Activated T-helper 9 cell treated with anti-CD3 and anti-CD28 coated beads, Interleukin-2, amount 50 U/mL, for 16 hours (primary cell): ENCODE data around the gene HIVEP1.
A peak's percentile ranks its signal among the peaks of the same experiment; 100 is the strongest.

Source experiments
- DNase-seq: peaks from one replicate; pipeline ENCODE4 v3.0.0-alpha.2; 2020; ENCODE audit warnings: low read depth

The HIVEP1 gene

DNA sequence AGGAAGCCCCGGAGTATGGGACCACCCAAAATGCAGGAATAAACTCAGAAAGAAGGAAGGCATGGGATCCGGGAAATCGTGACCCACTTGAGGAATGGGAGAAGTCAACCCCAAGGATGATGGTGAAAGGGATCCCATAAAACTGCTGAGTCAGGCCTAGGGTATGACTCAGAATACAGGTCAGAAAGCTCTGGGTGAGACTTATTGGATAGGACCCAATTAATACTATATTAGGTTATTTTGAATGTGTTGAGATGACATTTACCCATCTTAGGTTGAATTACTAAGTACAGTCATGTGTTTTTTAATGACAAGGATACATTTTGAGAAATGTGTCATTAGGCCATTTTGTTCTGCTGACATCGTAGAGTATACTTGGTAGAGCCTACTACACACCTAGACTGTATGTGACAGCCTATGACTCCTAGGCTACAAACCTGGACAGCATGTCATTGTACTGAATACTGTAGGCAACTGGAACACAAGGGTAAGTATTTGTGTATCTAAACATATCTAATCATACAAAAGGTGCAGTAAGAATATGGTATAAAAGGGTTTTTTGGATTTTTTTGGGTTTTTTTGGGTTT is 17.1 kb upstream of the HIVEP1 start:
- no peak for DNase-seq

DNA sequence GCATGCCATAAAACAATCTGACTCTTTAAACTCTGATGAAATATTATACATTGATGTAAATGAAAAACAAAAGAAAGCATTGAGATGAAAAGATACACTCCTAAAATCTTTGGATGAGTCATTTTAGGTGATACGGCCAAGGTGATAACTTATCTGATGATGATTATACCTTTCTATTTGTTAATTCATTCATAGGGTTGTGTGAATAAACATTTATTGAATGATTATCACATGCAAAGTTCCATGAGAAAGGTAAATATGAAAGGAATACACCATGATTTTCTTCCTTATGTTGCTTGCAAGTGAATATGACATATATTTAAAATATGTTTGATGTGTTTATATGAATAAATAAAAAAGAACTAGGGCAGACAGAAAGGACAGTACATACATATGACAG is 15.4 kb upstream of the HIVEP1 start:
- no peak for DNase-seq

DNA sequence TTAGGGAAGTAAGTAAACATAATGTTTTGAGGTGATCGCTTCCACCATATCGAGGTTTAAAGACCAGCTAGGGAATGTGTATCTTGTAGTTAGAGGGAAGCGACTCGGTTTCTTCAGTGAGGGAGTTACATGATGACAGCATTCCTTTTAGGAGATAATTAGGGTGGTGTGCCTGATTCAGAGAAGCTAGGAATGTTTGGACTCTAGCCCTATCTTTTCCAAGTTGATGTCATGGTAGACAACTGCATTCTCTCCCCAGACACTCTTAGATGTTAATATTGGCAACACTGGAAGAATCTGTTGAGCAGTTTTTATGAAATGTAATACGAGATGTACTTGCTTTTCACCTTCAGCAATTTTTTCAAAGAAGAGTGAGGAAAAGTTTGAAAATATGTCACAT is 12.9 kb upstream of the HIVEP1 start:
- no peak for DNase-seq

DNA sequence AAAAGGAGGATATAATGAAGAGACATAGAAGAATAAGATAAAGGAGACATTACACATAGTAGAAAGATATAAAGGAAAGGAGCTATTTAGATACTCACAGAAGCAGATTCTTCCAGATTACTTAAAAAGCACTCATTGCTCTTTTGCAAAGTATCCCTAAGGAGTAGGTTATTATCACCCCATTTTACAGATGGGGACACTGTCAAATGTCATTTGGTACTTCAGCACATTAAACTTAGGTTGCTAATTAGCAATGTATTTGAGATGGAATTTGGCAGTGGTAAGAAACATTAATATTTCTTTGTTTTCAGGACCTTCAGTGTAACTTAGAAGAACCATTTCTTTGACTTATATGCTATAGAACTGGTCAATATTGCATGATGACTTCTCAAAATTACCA is 11.9 kb upstream of the HIVEP1 start:
- DNase-seq = no peak

DNA sequence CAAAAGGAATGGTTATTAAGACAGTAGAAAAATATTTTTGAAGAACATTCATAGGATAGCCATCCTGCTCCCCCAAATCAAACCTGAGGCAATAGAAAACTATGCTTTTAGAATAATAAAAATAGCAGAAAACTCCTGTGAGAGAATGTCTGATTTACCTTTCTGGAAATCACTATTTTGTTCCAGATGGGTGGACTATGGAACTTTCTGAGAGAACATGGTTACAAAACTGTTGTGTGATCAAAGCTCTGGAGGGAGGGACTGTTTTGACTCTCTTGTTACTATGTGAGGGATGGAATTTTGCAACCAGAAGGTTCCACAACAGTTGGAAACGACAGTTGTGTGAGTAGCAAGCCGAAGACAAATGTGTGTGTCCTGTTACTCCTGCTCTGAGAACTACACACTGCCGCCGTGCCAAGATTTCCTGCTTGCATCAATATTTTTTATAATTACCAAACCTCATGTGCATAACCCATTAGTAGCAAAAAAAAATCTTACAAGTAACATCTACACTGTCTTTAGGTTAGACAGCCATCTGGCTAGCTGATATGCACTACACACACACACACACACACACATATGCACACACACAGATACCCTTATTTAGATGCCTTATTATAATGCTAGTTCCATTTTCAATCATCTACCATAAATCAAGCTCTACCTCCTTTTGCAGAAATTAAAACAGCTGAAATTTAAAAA is 11.0 kb upstream of the HIVEP1 start:
- no peak for DNase-seq

DNA sequence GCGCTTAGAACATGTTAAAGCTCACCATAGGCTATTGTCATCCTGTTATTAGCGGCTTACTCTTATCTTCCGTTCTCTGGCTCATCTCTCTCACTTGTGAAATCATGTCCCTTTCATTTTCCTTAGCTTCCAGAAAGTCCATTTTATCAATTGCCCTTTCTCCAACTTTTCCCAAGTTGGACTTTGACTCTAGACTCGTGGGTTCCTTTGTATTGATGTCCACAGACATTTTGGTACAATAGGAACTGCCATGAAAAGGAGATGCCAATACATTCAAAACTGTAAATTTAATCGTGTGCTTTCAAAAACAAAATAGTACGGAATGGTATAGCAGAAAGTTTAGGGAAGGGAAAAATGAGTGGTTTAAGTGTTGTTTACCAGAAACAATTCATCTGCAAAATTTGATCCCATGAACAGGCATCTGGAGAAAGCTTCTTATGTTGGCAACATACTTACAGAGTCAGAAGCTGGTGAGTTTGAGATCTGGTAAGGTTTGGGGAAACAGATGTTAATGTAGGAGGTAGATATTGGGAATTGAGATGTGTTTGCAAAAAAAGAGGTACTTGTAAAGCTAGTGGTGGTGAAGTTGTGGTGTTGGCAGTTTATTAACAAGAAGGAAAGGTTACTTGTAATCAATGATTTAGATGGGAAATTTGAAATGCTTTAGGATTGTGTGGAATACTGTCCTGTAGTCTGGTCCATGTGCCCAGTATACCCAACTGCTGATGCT is 10.2 kb upstream of the HIVEP1 start:
- DNase-seq = no peak

DNA sequence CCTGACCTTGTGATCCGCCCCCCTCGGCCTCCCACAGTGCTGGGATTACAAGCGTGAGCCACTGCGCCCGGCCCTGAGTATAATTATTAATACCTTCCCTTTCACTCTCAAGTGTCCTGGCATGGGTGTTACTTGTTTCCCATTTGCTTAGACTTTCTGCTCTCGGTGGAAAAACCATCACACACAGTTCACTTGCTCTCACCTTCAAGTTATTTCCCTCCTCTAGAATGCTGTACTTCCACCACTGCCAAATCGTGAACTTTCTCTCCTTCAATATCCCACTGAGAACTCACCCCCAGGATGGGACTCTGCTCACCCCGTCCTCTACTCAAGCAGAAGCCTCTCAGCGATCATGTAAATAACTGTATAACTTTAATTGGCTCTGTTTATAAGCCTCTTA is 4.6 kb upstream of the HIVEP1 start:
- DNase-seq = no peak

DNA sequence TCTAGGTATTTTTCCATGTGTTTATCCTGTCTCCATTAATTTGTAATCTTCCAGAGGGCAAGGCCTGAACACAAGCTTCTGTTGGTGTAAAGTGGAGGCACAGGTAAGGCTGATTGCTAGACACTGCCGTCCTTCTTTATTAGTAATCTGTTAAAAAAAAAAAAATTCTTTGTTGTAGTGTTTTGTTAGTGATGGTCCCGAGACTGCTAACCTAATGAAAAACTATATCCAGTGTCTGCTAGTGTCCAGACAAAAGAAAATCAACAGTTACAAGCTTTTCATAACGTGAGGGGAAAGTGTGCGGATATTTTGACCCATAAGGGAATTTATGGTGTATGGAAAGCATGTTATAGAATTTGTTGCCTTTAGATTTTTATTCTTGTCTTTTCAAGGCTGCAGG is 4.2 kb upstream of the HIVEP1 start:
- no peak for DNase-seq

DNA sequence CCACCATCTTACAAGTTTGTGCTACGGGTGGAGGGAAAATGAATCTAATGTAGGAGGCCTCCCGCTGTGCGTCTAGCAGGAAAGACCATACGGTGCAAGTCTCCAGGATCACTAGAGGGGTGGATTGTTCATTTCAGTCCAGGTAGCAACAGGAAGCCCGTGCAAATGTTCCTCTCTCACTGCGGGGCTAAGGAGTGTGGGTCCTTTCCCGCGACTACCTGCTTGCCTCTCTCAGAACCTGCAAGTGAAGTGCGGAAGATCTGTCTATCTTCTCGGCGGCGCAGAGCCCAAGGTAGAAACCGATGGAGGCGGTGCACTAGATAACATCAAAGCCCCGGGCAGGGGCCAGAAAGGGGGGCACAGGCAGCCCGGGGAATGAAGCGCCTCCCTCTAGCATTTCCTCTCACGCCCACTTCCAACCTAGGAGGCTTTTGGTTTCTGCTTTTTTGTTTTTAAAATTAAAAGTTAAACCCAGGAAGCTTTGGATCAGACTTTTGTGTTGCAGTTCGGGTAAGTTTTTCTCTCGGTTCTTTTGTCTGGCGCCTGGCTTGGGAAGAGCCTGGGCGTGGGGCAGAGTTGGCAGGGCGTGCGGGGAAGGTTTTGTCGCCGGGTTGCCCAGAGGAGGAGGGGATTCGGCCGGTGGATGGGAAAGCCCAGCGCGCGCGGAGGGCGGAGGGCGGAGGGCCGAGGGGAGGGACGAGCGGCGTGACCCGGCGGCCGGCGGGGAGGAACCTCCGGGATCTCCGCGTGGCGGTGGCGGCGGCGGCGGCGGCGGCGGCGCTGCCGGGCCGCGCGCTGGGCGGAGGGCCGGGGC is 3.5 kb upstream of the HIVEP1 start:
- peak; percentile 76 for DNase-seq

DNA sequence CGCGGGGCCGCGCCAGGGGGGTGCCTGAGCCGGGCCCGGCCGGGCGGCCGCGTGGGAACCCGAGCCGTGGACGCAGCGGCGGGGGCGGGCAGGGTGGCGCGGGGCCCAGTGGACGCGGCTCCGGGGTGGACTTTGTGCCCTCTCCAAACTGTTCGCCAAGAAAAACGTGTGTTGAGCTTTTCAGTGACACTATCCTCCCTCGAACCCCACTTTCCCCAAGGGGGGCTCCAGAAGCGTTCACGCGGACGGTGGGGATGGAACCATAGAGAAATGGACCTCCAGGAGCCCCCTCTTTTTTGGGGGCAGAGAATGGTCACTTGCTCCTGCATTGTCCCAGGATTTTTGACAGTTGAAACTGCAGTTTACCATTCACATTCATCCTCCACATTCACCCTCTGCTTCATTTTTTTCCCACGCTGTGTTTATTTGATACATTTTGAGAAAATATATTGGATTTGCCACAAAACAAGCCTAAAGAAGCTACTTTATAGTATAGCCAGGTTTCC is 2.9 kb upstream of the HIVEP1 start:
- no peak for DNase-seq

DNA sequence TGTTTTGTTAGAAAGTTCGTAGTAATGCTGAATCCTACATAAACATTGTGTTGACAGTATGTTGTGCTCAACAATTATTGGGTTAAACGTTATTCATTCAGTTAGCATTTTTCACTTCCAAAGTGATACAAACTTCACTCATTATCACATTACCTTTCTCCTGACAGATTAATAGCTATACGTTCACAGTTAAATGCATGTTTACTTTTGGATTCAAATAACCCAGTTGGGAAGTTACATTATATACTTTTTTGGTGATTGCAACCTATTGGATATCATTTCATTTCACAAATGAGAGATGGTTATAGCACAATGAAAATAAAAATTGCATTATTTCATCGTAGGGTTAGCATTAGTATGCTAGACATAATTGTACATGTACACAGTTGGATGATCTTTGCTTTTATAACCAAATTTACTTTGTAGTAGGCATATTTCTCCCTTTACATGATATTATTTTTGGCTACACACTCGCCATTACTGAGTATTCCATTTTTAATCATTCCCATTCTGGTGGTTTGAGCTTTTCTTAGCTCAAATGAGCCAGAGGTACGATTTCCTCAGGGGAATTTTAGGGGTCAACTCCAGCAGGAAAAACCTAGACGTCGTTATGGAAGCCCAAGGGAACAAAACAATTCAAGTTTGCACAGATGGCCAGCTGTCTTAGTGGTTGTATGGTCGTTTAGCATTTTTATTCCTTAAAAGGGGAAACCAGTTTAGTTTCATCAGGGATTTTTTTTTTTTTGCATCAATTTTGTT is 2.1 kb upstream of the HIVEP1 start:
- no peak for DNase-seq

DNA sequence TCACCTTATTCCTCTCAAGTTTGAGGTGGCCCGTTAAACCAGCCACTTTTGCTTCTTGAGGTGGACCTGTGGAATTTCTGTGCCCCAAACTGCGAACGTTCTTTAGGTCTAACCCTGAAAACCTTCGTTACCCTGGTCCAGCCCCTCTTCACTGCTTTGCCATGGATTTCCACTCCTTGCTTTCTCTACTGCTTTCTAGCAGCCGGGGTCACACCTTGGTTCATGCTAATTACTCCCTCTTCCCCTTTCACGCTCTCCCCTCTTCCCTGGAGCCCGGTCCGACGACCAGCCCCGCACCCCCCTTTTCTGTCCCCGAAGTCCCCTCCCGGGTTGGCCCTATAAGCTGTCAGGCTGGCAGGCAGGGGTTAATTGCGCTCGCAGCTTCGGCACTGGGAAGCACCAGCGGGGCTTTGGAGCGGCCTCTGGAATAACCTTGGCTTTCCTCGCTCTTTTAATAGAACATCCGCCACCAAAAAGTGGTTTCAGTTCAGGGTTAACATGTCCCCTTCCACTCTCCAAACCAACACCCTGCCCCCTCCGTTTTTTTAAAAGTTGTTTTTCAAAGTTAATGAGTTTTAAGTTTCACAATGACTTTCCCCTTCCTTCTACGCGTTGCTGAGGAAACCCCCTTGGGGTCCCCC is 1.4 kb upstream of the HIVEP1 start:
- no peak for DNase-seq

DNA sequence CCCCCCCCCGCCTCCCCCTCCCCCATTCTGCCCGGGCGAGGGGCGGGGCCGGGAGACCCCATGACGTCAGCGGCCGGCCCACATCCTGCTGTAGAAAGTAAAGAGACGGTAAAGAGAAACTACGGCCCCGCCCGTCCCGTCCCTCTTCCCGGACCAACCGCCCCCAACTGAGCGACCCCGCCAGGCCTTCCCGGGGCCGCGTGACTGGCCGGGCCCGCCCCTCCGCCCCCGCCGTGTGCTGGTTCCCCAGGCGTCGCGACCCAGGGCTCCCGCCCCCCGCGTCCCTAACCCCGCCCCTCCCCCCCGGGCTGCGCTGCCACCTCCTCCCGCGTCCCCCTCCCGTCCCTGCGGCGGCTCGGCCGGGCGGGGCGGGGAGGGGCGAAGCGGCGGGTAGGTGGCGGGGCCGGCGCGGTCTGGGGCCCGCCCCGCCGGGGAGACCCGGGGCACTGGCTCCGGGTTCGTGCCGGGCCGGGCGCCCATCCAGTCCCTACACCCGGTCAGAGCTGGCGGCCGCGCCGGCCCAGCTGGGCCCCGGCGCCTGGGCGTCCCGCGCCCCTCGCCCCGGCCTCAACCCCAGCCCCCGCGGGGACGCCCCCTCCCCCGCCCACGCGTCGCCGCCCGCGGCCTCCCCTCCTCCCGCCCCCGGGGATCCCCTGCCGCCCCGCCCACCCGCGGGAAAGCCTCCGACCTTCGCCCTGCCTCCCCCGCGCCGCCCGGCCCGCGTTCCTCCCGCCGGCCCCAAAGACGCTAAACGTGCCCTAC is 655 bp upstream of the HIVEP1 start:
- DNase-seq = peak; percentile 95

DNA sequence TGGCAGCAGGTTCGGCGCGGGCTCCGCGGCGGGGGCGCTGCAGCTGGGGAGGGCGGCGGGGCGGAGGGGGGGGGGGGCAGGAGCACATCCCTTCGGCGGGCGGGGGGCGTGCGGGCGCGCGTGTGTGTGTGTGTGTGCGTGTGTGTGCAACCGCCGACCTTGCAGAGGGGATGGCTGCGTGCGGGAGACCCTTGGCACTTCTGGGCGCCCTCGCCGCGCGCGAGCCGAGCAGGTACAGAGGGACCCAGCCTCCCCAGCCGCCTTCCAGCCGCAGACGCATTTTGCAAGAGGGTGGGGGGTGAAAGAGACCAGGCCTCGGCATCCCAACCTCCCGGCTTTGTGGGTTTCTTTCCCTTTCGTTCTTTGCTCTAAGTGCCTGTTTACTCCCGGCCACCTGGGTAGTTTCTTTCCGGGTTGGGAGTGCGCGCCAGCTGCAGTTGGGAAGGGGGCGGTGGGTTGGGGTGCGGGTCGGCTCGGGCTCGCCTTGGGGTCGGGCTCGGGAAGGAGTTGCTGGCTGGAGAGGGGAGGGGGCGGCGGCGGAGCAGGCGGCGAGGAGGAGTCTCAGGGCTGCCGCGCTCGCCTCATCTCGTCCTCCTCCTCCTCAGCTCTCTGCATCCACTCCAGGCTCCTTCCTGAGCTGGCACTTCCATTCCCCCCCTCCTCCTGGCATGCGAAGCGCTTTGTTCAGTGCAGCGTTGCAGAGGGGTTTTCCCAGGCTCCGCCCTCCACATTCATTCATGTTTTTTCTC is 620 bp downstream of the HIVEP1 start:
- peak; percentile 65 for DNase-seq

DNA sequence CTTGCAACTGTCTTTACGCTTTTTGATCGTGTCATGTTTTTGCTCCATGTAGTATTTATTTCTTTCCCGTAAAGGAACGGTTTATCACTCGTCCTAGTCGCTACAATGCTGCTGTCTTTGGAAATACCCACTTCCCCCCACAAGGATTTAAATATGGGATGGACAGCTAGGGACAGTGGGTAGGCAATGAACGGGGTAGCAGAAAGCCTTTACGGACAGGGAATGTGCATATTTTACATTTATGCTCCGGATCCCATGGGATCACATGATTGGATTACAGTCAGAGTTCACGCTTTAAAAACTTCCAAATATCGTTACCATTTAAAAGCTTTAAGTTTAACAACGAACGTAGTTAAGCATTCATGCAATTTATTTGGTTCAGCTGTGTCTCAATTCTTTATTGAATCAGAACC is 1.2 kb downstream of the HIVEP1 start:
- no peak for DNase-seq

DNA sequence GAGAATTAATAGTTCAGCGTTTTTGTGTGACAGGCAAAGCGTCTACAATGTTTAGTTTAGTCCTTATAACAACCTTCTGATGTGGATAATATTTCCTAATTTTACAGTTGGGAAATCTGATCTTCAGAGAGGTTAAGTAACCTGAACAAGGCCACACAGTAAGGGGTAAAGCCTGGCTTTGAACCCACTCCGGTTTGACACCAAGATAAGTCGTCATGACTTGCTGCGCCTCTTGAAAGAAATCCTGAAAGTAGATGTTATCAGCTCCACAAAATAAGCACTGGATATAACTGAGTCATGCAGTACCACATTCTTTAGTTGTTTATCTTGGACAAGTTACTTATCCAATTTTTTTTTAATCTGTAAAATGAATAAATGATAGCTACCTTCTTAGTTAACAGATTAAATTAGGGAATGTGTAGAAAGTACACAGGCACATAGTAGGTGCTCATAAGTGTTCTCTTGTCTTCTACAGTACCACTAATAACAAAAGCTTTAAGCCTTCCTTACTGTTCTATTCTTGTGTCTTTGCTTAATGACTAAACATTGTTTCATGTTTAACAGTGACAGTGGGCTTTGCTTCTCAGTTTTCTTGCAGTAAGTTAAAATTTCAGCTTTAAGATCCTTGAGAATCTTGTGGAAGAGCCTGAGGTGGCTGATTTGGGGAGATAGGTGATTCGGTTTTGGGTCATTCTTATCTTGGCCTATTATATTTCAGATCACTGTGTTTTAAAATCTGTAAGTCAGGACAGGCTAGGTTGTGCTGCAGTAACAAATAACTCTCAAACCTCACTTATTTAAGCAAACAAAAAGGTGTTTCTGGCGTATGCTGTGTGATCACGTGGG is 2.1 kb downstream of the HIVEP1 start:
- no peak for DNase-seq

DNA sequence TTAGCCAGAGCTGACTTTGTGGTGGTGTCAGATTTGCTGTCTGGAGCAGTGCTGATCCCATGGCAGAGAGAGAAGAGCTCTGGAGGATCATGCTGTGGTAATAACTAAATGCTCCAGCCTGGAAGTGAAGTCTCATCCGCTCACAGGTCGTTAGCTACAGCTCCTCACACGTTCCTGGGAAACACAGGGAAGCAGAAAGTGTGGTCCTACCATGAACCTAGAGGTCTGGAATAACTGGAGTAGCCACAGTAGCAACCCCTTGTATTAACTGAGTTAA is 2.7 kb downstream of the HIVEP1 start:
- DNase-seq = no peak

DNA sequence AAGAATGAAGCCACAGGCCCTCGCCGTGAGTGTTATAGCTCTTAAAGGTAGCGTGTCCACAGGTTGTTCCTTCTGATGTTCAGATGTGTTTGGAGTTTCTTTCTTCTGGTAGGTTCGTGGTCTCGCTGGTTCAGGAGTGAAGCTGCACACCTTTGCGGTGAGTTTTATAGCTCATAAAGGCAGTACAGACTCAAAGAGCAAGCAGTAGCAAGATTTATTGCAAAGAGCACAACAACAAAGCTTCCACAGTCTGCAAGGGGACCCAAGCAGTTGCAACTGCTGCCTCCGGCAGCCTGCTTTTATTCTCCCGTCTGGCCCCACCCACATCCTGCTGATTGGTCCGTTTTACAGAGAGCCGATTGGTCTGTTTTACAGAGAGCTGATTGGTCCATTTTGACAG is 5.2 kb downstream of the HIVEP1 start:
- no peak for DNase-seq

DNA sequence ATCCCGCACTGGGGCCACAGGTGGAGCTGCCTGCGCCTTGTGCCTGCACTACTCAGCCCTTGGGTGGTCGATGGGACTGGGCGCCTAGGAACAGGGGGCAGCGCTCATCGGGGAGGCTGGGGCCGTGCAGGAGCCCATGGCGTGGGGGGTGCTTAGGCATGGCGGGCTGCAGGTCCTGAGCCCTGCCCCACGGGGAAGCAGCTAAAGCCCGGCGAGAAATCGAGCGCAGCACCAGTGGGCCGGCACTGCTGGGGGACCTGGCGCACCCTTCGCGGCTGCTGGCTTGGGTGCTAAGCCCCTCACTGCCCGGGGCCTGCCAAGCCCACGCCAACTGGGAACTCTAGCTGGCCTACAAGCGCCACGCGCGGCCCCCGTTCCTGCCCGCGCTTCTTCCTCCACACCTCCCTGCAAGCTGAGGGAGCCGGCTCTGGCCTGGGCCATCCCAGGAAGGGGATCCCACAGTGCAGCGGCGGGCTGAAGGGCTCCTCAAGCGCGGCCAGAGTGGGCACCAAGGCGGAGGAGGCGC is 5.8 kb downstream of the HIVEP1 start:
- DNase-seq = no peak
